ENCODE results near the gene RASL10A. TPM values are rescaled to one million over a fixed set of nuclear protein-coding genes. Genes with fewer than 3 reads are reported as not detected.

Gene RASL10A
- total RNA-seq, 6 donors from 2014 or later: 1.2 to 33.5 (median 2.0) TPM

GRCh38 chr22:29342577-29343312 lies 27.2 kb upstream of the RASL10A start:
- peak in 1 of 2 donors; percentile 34 for DNase-seq
- H3K27ac ChIP-seq: peak overlapping the region in 1 of 4 donors; percentile 11
- H3K4me3 ChIP-seq: no peak overlapping the region
- H3K36me3 ChIP-seq: peaks cover 28 to 97% (median 78%) of the 10 kb centered on the region in 4 donors
- peaks cover 0 to 16% (median 7%) of the 10 kb centered on the region in 4 donors for H3K4me1 ChIP-seq
- no peaks in the 10 kb centered on the region for H3K9me3 ChIP-seq
- 62 to 79% methylated on average over 7 to 10 of the region's 10 CpGs for WGBS, 2 donors
- peak in 1 of 2 donors; percentile 35 for ATAC-seq (ENCODE audit: low FRiP score in 2 of 2)
- H3K27me3 ChIP-seq: no peaks in the 10 kb centered on the region
- TF ChIP-seq POLR2AphosphoS5 (IDR thresholded peaks at IDR 0.05) (no peak), EP300 (IDR thresholded peaks at IDR 0.05) (no peak), POLR2A (IDR thresholded peaks at IDR 0.05) (no peak), CTCF (IDR thresholded peaks at IDR 0.05) (no peak)

GRCh38 chr22:29342177-29342576 lies 26.7 kb upstream of the RASL10A start:
- H3K4me1 ChIP-seq: peaks cover 0 to 16% (median 7%) of the 10 kb centered on the region in 4 donors
- H3K27ac ChIP-seq: peak overlapping the region in 1 of 4 donors; percentile 11
- 72 to 85% methylated on average over 6 of the region's 6 CpGs for WGBS, 2 donors
- no peak for DNase-seq
- no peak overlapping the region for H3K4me3 ChIP-seq
- H3K27me3 ChIP-seq: no peaks in the 10 kb centered on the region
- ATAC-seq (ENCODE audit: low FRiP score in 2 of 2): no peak
- no peak for TF ChIP-seq EP300 (IDR thresholded peaks at IDR 0.05)
- no peak for TF ChIP-seq POLR2AphosphoS5 (IDR thresholded peaks at IDR 0.05)
- no peak for TF ChIP-seq CTCF (IDR thresholded peaks at IDR 0.05)
- TF ChIP-seq POLR2A (IDR thresholded peaks at IDR 0.05): no peak
- H3K9me3 ChIP-seq: no peaks in the 10 kb centered on the region
- H3K36me3 ChIP-seq: peaks cover 30 to 97% (median 79%) of the 10 kb centered on the region in 4 donors

DNA sequence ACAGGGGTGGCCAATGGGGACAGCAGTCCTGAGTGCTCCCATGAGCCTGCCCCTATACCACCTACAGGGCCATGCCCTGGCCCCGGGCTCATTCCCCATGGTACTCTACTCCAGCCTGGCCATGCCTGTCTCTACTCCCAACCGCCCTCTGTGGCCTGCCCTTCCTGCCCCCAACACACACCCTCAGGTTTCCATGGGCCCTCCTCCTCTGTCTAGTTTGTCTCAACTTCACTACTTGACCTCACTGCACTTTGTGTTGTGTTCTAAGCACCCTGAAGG lies 26.3 kb upstream of the RASL10A start:
- peak overlapping the region in 1 of 4 donors; percentile 11 for H3K27ac ChIP-seq
- TF ChIP-seq EP300 (IDR thresholded peaks at IDR 0.05) (no peak), CTCF (IDR thresholded peaks at IDR 0.05) (no peak), POLR2A (IDR thresholded peaks at IDR 0.05) (no peak), POLR2AphosphoS5 (IDR thresholded peaks at IDR 0.05) (no peak)
- WGBS, 2 donors: 85 to 100% methylated on average over 2 of the region's 2 CpGs
- peaks cover 30 to 97% (median 79%) of the 10 kb centered on the region in 4 donors for H3K36me3 ChIP-seq
- no peaks in the 10 kb centered on the region for H3K27me3 ChIP-seq
- DNase-seq (no peak), ATAC-seq (ENCODE audit: low FRiP score in 2 of 2) (no peak)
- H3K9me3 ChIP-seq: no peaks in the 10 kb centered on the region
- peaks cover 0 to 16% (median 7%) of the 10 kb centered on the region in 4 donors for H3K4me1 ChIP-seq
- no peak overlapping the region for H3K4me3 ChIP-seq

GRCh38 chr22:29341056-29341848 lies 25.8 kb upstream of the RASL10A start:
- Histone ChIP-seq H3K4me1 (peaks cover 0 to 16% (median 7%) of the 10 kb centered on the region in 4 donors), H3K27ac (no peak overlapping the region), H3K27me3 (no peaks in the 10 kb centered on the region), H3K36me3 (peaks cover 31 to 97% (median 78%) of the 10 kb centered on the region in 4 donors), H3K9me3 (no peaks in the 10 kb centered on the region), H3K4me3 (no peak overlapping the region)
- WGBS, 2 donors: 92 to 97% methylated on average over 19 to 25 of the region's 25 CpGs
- ATAC-seq (ENCODE audit: low FRiP score in 2 of 2): no peak
- no peak for TF ChIP-seq POLR2A (IDR thresholded peaks at IDR 0.05)
- TF ChIP-seq CTCF (IDR thresholded peaks at IDR 0.05): no peak
- no peak for DNase-seq
